ENCODE data around the gene WDR82. TPM values are rescaled to one million over a fixed set of nuclear protein-coding genes. Genes with fewer than 3 reads are reported as not detected.
A peak's percentile ranks its signal among the peaks of the same experiment; 100 is the strongest.

Gene WDR82
- total and polyA plus RNA-seq, 10 of the 15 experiments (the other 5 are each of a cell fraction or from before 2014, with no cell fraction given) = 10.1 to 82.4 (median 48.7) TPM

DNA sequence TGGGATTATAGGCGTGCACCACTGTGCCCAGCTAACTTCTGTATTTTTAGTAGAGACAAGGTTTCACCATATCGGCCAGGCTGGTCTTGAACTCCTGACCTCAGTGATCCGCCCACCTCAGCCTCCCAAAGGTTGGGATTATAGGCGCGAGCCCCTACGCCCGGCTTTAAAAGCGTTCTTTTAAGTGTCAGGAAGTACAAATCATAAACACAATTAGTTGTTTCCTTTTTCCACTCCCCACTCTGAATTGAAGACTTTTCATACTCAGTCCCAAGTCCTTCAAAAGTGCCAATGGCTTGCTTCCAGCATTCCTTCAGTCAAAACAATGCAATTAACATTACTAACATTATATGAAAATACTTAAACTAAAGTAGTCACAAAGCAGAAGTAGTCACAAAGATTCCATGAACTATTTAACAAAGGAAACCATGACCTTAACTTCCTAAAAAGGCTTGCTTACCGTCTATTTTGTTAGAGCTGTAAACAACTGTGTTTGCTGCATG, 8.1 kb downstream of the WDR82 start:
- DNase-seq (ENCODE audit: low read depth, low spot score) (no peak), ATAC-seq (no peak), FAIRE-seq (no peak)
- Histone ChIP-seq H3K4me3 (peak overlapping the region; percentile 0; the same call in 1 of the 2 replicates), H3K27ac (ENCODE audit: control insufficient read depth, insufficient read depth) (no peak overlapping the region; the same call in 1 of the 2 replicates), H3K9ac (ENCODE audit: control insufficient read depth, insufficient read depth, low read length) (no peak overlapping the region), H3K36me3 (ENCODE audit: control insufficient read depth in 2 of 2, insufficient read depth in 2 of 2, low read length in 1 of 2) (peaks cover 11 to 32% of the 10 kb centered on the region in 2 experiments), H3K9me3 (replicated peaks; ENCODE audit: control insufficient read depth, insufficient read depth, low read length) (no peaks in the 10 kb centered on the region), H2AFZ (ENCODE audit: control insufficient read depth, low read depth, low read length) (no peak overlapping the region), H4K20me1 (ENCODE audit: control insufficient read depth, insufficient read depth) (no peaks in the 10 kb centered on the region), H3K79me2 (ENCODE audit: control insufficient read depth, insufficient read depth, low read length) (peaks cover 70% of the 10 kb centered on the region), H3K4me1 (ENCODE audit: control insufficient read depth, insufficient read depth, low read length) (peaks cover 10% of the 10 kb centered on the region), H3K27me3 (replicated peaks in 1 of 2; ENCODE audit: control insufficient read depth in 2 of 2, insufficient read depth in 2 of 2, low read length in 1 of 2) (no peaks in the 10 kb centered on the region), H3K4me2 (ENCODE audit: control insufficient read depth, insufficient read depth) (0 out of 2 replicates have a peak overlapping the region, but pooled peaks have one; percentile 10)
- no TSS peak for BruUV-seq (replicated peaks)
- 60% methylated on average over 9 of the region's 9 CpGs for WGBS (ENCODE audit: insufficient coverage, insufficient replicate concordance, low lambda C conversion rate, missing lambda C conversion rate)
- ChIA-PET POLR2A (interaction anchor here (1.3 to 1.8 kb wide), 5 partner anchors 10 to 46 kb away, joined by 3 to 11 read pairs (median 6); partner anchors contain the start of genes PPM1M and TLR9), CTCF (interaction anchor here (0.7 to 2.1 kb wide), 8 partner anchors 9 to 69 kb away, joined by 3 to 10 read pairs (median 3); no protein-coding TSS in a partner anchor), RAD21 (ENCODE audit: unreplicated experiment) (interaction anchor here (1.5 to 1.6 kb wide), 2 partner anchors 30 to 38 kb away, joined by 4 to 7 read pairs; no protein-coding TSS in a partner anchor), SMC1A (ENCODE audit: uncharacterized antibody, unreplicated experiment) (interaction anchor here (0.6 to 2.8 kb wide), 8 partner anchors 14 to 69 kb away, joined by 3 to 9 read pairs (median 6); partner anchors contain the start of genes TLR9 and TWF2)
- in situ Hi-C loops (cut with MboI) = no loop called here
- no peak for TF ChIP-seq NR2C1 (IDR thresholded peaks at IDR 0.05)
- TF ChIP-seq PAX5 (IDR thresholded peaks at IDR 0.05; ENCODE audit: borderline replicate concordance, low read depth, low read length) = no peak
- no peak for TF ChIP-seq NR2F1 (conservative IDR thresholded peaks at IDR 0.05)
- intact Hi-C loops (cut with micrococcal nuclease; ENCODE audit: unreplicated experiment) = no loop called here

DNA sequence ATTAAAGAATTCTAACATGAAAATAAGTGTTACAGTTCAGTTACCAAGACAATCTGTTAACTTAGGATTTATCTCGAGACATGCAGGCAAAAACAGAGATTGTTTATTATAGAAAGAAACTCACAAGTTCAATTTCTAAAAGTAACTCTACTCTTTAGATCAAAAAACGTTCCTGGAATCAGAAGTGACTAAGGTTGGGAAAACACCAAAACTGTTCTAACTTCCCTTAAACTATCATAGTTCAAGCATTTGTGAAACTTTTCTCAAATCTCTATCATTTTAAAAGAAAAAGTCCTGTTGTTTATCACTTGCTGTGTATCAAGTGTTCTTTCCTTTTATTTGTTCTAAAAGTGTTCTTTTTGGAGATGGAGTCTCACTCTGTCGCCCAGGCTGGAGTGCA, 8.7 kb downstream of the WDR82 start:
- H2AFZ ChIP-seq (ENCODE audit: control insufficient read depth, low read depth, low read length) = no peak overlapping the region
- ChIA-PET SMC1A (ENCODE audit: uncharacterized antibody, unreplicated experiment) (interaction anchor here (0.6 to 2.8 kb wide), 3 partner anchors 17 to 66 kb away, joined by 3 to 8 read pairs (median 3); no protein-coding TSS in a partner anchor), CTCF (no interaction called here), POLR2A (interaction anchor here (1.3 kb wide), 1 partner anchor 23 kb away, joined by 3 read pairs; no protein-coding TSS in a partner anchor), RAD21 (ENCODE audit: unreplicated experiment) (interaction anchor here (1.5 kb wide), 1 partner anchor 29 kb away, joined by 4 read pairs; no protein-coding TSS in a partner anchor)
- peaks cover 10% of the 10 kb centered on the region for H3K4me1 ChIP-seq (ENCODE audit: control insufficient read depth, insufficient read depth, low read length)
- no peaks in the 10 kb centered on the region for H3K27me3 ChIP-seq (replicated peaks in 1 of 2; ENCODE audit: control insufficient read depth in 2 of 2, insufficient read depth in 2 of 2, low read length in 1 of 2)
- TF ChIP-seq IRF4 (IDR thresholded peaks at IDR 0.05; ENCODE audit: low read depth, low read length) = no peak
- TF ChIP-seq TBL1XR1 (IDR thresholded peaks at IDR 0.05; ENCODE audit: low read depth, low read length) = no peak
- TF ChIP-seq YBX1 (IDR thresholded peaks at IDR 0.05) = no peak
- TF ChIP-seq, protein P1, sequence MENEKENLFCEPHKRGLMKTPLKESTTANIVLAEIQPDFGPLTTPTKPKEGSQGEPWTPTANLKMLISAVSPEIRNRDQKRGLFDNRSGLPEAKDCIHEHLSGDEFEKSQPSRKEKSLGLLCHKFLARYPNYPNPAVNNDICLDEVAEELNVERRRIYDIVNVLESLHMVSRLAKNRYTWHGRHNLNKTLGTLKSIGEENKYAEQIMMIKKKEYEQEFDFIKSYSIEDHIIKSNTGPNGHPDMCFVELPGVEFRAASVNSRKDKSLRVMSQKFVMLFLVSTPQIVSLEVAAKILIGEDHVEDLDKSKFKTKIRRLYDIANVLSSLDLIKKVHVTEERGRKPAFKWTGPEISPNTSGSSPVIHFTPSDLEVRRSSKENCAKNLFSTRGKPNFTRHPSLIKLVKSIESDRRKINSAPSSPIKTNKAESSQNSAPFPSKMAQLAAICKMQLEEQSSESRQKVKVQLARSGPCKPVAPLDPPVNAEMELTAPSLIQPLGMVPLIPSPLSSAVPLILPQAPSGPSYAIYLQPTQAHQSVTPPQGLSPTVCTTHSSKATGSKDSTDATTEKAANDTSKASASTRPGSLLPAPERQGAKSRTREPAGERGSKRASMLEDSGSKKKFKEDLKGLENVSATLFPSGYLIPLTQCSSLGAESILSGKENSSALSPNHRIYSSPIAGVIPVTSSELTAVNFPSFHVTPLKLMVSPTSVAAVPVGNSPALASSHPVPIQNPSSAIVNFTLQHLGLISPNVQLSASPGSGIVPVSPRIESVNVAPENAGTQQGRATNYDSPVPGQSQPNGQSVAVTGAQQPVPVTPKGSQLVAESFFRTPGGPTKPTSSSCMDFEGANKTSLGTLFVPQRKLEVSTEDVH (IDR thresholded peaks at IDR 0.05; ENCODE audit: low read depth, partially characterized antibody) = no peak
- TF ChIP-seq SRF (IDR thresholded peaks at IDR 0.05; ENCODE audit: low read depth in 2 of 2, low read length in 2 of 2) = no peak
- BruUV-seq (replicated peaks) = no TSS peak
- no peak overlapping the region for H3K4me3 ChIP-seq
- H3K36me3 ChIP-seq (ENCODE audit: control insufficient read depth in 2 of 2, insufficient read depth in 2 of 2, low read length in 1 of 2) = peaks cover 11 to 32% of the 10 kb centered on the region in 2 experiments
- no peaks in the 10 kb centered on the region for H4K20me1 ChIP-seq (ENCODE audit: control insufficient read depth, insufficient read depth)
- in situ Hi-C loops (cut with MboI) (no loop called here), intact Hi-C loops (cut with micrococcal nuclease; ENCODE audit: unreplicated experiment) (no loop called here)
- no peak overlapping the region for H3K9ac ChIP-seq (ENCODE audit: control insufficient read depth, insufficient read depth, low read length)
- WGBS (ENCODE audit: insufficient coverage, insufficient replicate concordance, low lambda C conversion rate, missing lambda C conversion rate) = 41% methylated on average over 3 of the region's 3 CpGs
- ATAC-seq (no peak), DNase-seq (ENCODE audit: low read depth, low spot score) (no peak), FAIRE-seq (no peak)
- H3K27ac ChIP-seq (ENCODE audit: control insufficient read depth, insufficient read depth) = no peak overlapping the region
- no peak overlapping the region for H3K4me2 ChIP-seq (ENCODE audit: control insufficient read depth, insufficient read depth)
- H3K9me3 ChIP-seq (replicated peaks; ENCODE audit: control insufficient read depth, insufficient read depth, low read length) = no peaks in the 10 kb centered on the region
- H3K79me2 ChIP-seq (ENCODE audit: control insufficient read depth, insufficient read depth, low read length) = peaks cover 66% of the 10 kb centered on the region
